ENCODE measurements around the gene ZNF580.

The ZNF580 gene

DNA sequence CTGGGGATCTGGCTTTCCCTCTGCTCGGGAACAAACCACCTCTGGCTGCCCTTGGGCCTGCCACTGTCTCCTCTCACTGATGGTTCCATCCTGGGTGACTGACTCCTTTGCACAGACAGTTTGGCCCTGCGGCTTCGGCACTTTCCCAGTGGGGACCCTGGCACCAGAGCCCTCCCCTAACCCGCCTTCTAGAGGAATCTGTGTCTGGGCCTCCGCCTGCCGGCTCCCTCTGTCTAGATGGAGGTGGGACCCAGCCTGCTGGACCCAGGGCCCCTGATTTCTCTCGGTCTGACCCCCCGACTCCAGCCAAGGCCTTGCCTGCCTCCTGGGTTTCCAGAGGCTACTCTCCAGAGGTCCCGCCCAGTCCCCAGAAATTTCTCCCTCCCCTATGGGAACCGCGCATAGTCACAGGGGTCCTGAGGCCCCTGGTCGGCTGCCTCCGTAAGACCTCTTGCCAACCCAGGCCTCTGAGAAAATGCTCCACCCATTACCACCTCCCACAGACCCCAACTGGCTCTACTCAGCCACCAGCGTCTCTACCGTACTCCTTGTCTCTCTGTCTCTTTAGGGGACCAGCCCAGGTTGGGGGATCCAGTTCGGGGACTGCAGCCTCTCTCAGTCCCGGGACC lies 9.9 kb downstream of the ZNF580 start:
- TF ChIP-seq, protein P1, sequence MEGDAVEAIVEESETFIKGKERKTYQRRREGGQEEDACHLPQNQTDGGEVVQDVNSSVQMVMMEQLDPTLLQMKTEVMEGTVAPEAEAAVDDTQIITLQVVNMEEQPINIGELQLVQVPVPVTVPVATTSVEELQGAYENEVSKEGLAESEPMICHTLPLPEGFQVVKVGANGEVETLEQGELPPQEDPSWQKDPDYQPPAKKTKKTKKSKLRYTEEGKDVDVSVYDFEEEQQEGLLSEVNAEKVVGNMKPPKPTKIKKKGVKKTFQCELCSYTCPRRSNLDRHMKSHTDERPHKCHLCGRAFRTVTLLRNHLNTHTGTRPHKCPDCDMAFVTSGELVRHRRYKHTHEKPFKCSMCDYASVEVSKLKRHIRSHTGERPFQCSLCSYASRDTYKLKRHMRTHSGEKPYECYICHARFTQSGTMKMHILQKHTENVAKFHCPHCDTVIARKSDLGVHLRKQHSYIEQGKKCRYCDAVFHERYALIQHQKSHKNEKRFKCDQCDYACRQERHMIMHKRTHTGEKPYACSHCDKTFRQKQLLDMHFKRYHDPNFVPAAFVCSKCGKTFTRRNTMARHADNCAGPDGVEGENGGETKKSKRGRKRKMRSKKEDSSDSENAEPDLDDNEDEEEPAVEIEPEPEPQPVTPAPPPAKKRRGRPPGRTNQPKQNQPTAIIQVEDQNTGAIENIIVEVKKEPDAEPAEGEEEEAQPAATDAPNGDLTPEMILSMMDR (conservative IDR thresholded peaks at IDR 0.05; ENCODE audit: low read depth): no peak
- peak overlapping the region; percentile 96 for H3K27ac ChIP-seq
- ChIA-PET POLR2A (ENCODE audit: low non-redundant PET) (no interaction called here), CTCF (interaction anchor here (0.7 kb wide), 1 partner anchor 947 kb away, joined by 3 read pairs; no protein-coding TSS in a partner anchor)
- no peak for DNase-seq (ENCODE audit: low spot score)

DNA sequence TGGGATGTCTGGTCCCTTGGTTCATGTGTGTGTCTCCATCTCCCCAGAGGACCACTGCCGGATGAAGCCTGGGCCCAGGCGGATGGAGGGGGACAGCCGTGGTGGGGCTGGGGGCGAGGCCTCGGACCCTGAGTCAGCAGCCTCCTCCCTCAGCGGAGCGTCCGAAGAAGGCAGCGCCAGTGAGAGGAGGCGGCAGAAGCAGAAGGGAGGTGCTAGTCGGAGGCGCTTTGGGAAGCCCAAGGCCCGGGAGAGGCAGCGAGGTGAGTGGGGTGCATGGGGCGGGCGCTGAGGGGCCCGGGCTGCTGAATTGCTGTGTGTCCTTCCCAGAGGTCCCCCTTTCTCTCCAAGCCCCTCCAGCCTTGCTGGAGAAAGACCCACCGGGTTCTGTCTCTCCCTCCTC lies 10.4 kb downstream of the ZNF580 start:
- ChIA-PET POLR2A (ENCODE audit: low non-redundant PET) (no interaction called here), CTCF (no interaction called here)
- TF ChIP-seq, protein P1 (conservative IDR thresholded peaks at IDR 0.05; ENCODE audit: low read depth): no peak
- DNase-seq (ENCODE audit: low spot score): no peak
- H3K27ac ChIP-seq: peak overlapping the region; percentile 96

DNA sequence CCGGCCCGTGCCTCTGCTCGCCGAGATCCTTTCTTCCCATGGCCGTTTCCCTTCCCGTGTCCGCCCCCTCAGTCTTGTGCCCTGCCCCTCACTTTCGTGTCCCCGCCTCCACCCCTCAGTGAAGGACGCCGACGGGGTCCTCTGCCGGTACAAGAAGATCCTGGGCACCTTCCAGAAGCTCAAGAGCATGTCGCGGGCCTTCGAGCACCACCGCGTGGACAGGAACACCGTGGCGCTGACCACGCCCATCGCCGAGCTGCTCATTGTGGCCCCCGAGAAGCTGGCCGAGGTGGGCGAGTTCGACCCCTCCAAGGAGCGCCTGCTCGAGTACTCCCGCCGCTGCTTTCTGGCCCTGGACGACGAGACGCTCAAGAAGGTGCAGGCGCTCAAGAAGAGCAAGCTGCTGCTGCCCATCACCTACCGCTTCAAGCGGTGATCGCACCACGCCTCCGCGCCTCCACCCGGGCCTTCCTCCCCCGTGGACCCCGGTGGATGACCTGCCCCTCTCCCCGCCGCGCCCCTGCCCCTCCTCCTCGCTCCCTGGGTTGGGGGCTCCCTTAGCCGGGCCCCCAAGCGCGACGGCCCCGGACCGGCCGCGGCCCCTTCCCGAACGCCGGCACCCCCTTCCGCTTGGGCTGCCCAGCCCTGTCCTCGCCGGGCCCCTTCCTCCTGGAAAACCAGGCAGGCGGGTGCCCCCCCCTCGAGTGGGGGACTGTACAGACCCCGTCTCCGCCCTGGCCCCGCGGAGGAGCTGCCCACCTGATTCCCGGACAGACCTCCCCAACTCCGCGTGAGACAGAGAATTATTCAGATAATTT lies 11.7 kb downstream of the ZNF580 start:
- no peak for DNase-seq (ENCODE audit: low spot score)
- CTCF ChIA-PET: interaction anchor here (0.6 to 0.8 kb wide), 6 partner anchors 19 to 536 kb away, joined by 3 to 7 read pairs (median 4); no protein-coding TSS in a partner anchor
- TF ChIP-seq, protein P1 (conservative IDR thresholded peaks at IDR 0.05; ENCODE audit: low read depth): no peak
- H3K27ac ChIP-seq: peak overlapping the region; percentile 98
- POLR2A ChIA-PET (ENCODE audit: low non-redundant PET): interaction anchor here (0.6 kb wide), 1 partner anchor 1491 kb away, joined by 4 read pairs; no protein-coding TSS in a partner anchor

DNA sequence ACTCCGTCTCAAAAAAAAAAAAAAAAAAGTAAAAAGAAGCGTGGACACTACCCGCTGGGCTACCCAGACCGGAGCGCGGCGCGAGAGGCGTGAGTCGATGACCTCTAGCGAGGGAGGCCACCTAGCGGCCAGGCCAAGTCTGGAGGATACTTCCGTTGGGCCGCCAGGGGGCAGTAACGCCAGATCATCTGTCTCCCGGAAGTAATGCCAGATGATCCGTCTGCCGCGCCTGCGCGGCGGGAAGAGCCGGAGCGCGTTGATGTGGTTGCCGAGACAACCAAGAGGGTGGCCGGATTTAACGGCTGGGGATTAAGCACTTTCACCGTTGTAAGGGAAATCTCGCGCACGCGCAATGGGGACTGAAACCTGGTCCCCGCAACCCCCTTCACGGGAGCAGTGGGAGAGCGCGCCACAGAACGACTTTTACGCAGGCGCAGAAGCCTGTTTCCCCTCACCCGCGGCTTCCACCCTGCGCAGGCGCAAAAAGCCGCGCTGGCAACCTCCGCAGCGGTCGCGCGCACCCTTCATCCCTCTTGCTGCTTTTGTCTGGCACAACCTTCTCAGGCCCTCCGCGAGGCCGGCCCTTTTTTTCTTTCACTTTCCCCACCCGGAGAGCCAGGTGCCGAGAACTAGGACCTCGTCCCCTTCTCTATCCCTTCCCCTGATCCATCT lies 13.0 kb downstream of the ZNF580 start:
- TF ChIP-seq, protein P1 (conservative IDR thresholded peaks at IDR 0.05; ENCODE audit: low read depth): peak; percentile 98
- ChIA-PET POLR2A (ENCODE audit: low non-redundant PET) (interaction anchor here (0.6 to 0.9 kb wide), 3 partner anchors 11 to 1489 kb away, joined by 3 to 4 read pairs (median 3); no protein-coding TSS in a partner anchor), CTCF (interaction anchor here (0.6 to 0.8 kb wide), 6 partner anchors 14 to 155 kb away, joined by 3 to 7 read pairs (median 4); no protein-coding TSS in a partner anchor)
- peak overlapping the region; percentile 98 for H3K27ac ChIP-seq
- DNase-seq (ENCODE audit: low spot score): peak; percentile 94

DNA sequence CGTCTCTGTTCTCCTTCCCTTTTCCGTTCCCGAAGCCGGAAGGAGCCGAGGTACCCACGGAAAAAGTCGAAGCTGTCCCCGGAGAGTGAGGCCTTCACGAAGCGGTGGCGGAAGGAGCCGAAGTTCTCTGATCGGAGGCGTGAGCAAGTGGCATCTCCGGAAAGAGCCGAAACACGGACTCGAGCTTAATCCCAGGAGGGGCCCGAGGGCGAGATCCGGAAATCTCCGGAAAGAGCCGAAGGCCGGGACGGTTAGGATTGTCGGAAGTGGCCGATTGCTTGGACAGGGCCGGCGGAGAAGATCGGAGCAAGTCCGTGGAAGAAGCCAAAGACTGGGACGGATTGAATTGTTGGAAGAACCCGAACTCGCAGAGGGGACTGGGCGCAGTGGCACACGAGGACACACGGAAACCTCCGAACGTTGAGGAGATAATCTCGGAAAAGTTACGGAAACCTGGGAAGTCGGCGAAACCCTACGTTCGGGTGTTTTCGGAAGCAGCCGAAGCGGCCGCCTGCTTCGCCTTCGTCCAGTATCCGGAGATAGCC lies 13.6 kb downstream of the ZNF580 start:
- H3K27ac ChIP-seq: peak overlapping the region; percentile 98
- DNase-seq (ENCODE audit: low spot score): peak; percentile 95
- ChIA-PET CTCF (interaction anchor here (0.6 to 0.7 kb wide), 3 partner anchors 14 to 36 kb away, joined by 3 to 5 read pairs (median 4); no protein-coding TSS in a partner anchor), POLR2A (ENCODE audit: low non-redundant PET) (interaction anchor here (0.9 kb wide), 2 partner anchors 11 to 17 kb away, joined by 3 read pairs; no protein-coding TSS in a partner anchor)
- TF ChIP-seq, protein P1 (conservative IDR thresholded peaks at IDR 0.05; ENCODE audit: low read depth): no peak
